ENCODE measurements around the gene BABAM1. TPM values are rescaled to one million over a fixed set of nuclear protein-coding genes. Genes with fewer than 3 reads are reported as not detected.

Gene BABAM1
- total and polyA plus RNA-seq, 7 donors, result 71.4 to 101 (median 90.0) TPM

GRCh38 chr19:17226002-17226933 is 41.0 kb upstream of the BABAM1 start, which contains the start of gene OCEL1:
TSS of gene OCEL1 (plus strand) at chr19:17226226. CDS start at chr19:17226248, 22 bp downstream.
- TF ChIP-seq CTCF (IDR thresholded peaks at IDR 0.05) (no peak), POLR2AphosphoS5 (IDR thresholded peaks at IDR 0.05) (peak; percentile 85 to 92 (median 90)), POLR2A (IDR thresholded peaks at IDR 0.05) (peak; percentile 54 to 55), EP300 (IDR thresholded peaks at IDR 0.05) (peak in 2 of 4 donors; percentile 12 to 15)

GRCh38 chr19:17227798-17228367 is 39.4 kb upstream of the BABAM1 start:
- TF ChIP-seq CTCF (IDR thresholded peaks at IDR 0.05), result no peak
- TF ChIP-seq POLR2AphosphoS5 (IDR thresholded peaks at IDR 0.05), result no peak
- TF ChIP-seq EP300 (IDR thresholded peaks at IDR 0.05), result no peak
- TF ChIP-seq POLR2A (IDR thresholded peaks at IDR 0.05), result no peak
- Histone ChIP-seq H3K36me3 (peaks cover 0 to 39% (median 10%) of the 10 kb centered on the region in 4 donors), H3K27me3 (no peaks in the 10 kb centered on the region), H3K4me3 (no peak overlapping the region), H3K27ac (peak overlapping the region in 2 of 4 donors; percentile 86 to 88), H3K4me1 (peaks cover 0 to 22% (median 16%) of the 10 kb centered on the region in 4 donors), H3K9me3 (no peaks in the 10 kb centered on the region)
- WGBS, 2 donors, result 86 to 91% methylated on average over 13 of the region's 13 CpGs
- no peak for DNase-seq
- intact Hi-C loops (cut with DNase I), result loop anchor here (2.0 to 10.0 kb wide), 2 partner anchors 17 to 237 kb away; partner anchors contain the start of genes NR2F6 and NXNL1

More at GRCh38 chr19:17226002-17226933, 41.0 kb upstream of the BABAM1 start, which contains the start of gene OCEL1:
- intact Hi-C loops (cut with DNase I), result loop anchor here (1.0 to 10.0 kb wide), 3 partner anchors 19 to 239 kb away; partner anchors contain the start of genes HAUS8, MYO9B, NR2F6 and NXNL1
- Histone ChIP-seq H3K4me3 (peak within 1 kb of the TSS; percentile 62 to 74 (median 64)), H3K9me3 (no peaks in the 10 kb centered on the region), H3K4me1 (peaks cover 0 to 22% (median 16%) of the 10 kb centered on the region in 4 donors), H3K36me3 (peaks cover 0 to 23% (median 0%) of the 10 kb centered on the region in 4 donors), H3K27ac (peak within 1 kb of the TSS; percentile 85 to 94 (median 87)), H3K27me3 (no peaks in the 10 kb centered on the region)
- 0 to 1% methylated on average over 90 of the region's 90 CpGs for WGBS, 2 donors
- peak; percentile 100 for DNase-seq

GRCh38 chr19:17229890-17230289 is 37.4 kb upstream of the BABAM1 start:
- Histone ChIP-seq H3K9me3 (no peaks in the 10 kb centered on the region), H3K27me3 (no peaks in the 10 kb centered on the region), H3K4me3 (no peak overlapping the region), H3K27ac (no peak overlapping the region), H3K36me3 (peaks cover 0 to 41% (median 10%) of the 10 kb centered on the region in 4 donors), H3K4me1 (peaks cover 0 to 30% (median 22%) of the 10 kb centered on the region in 4 donors)
- no peak for TF ChIP-seq EP300 (IDR thresholded peaks at IDR 0.05)
- no peak for TF ChIP-seq CTCF (IDR thresholded peaks at IDR 0.05)
- no peak for TF ChIP-seq POLR2A (IDR thresholded peaks at IDR 0.05)
- no peak for TF ChIP-seq POLR2AphosphoS5 (IDR thresholded peaks at IDR 0.05)
- WGBS, 2 donors, result 96 to 97% methylated on average over 3 of the region's 3 CpGs
- intact Hi-C loops (cut with DNase I), result loop anchor here (10.0 kb wide), 1 partner anchor 235 kb away; the partner anchor contains the start of gene NXNL1
- no peak for DNase-seq

- intact Hi-C loops (cut with DNase I), result no loop called here
- H3K27ac ChIP-seq, result no peak overlapping the region
- H3K4me1 ChIP-seq, result peaks cover 0 to 33% (median 31%) of the 10 kb centered on the region in 4 donors
- TF ChIP-seq EP300 (IDR thresholded peaks at IDR 0.05) (no peak), POLR2AphosphoS5 (IDR thresholded peaks at IDR 0.05) (no peak), POLR2A (IDR thresholded peaks at IDR 0.05) (no peak), CTCF (IDR thresholded peaks at IDR 0.05) (no peak)
- no peaks in the 10 kb centered on the region for H3K27me3 ChIP-seq
- peaks cover 0 to 41% (median 10%) of the 10 kb centered on the region in 4 donors for H3K36me3 ChIP-seq
- no peak for DNase-seq
- H3K4me3 ChIP-seq, result no peak overlapping the region
- no peaks in the 10 kb centered on the region for H3K9me3 ChIP-seq
- WGBS, 2 donors, result 91 to 94% methylated on average over 25 of the region's 25 CpGs
Measured at GRCh38 chr19:17232258-17232657, 35.0 kb upstream of the BABAM1 start.
